Right lobe of liver (tissue), 6 donors: ENCODE data around the gene ZNF385B. TPM values are rescaled to one million over a fixed set of nuclear protein-coding genes. Genes with fewer than 3 reads are reported as not detected.

ENCODE experiments used
- ATAC-seq, 4 donors: fragments of 200-7000 bp; cut with Tn5 transposase; one replicate each; pipeline ENCODE4 v1.9.1; 2020; ENCODE audit warnings: mild to moderate bottlenecking in 4 of 4, moderate library complexity in 4 of 4
- DNase-seq, 3 donors: peaks; one replicate each; pipeline ENCODE4 v3.0.0-alpha.2; 2020
- H3K27ac ChIP-seq, 3 donors: fragments of 200-600 bp; one replicate each; pipeline ENCODE4 v1.8.0; 2022
- H3K27me3 ChIP-seq, 2 donors: fragments of 200-600 bp; one replicate each; pipeline ENCODE4 v1.8.0; 2022
- H3K36me3 ChIP-seq, 4 donors: fragments of 200-600 bp; sonication (generic) in 1 of 4; one replicate each; pipeline versions ENCODE4 v1.5.1 to v1.8.0; 2017 to 2022; ENCODE audit warnings: control low read depth in 1 of 4
- H3K4me1 ChIP-seq, 4 donors: fragments of 200-600 bp; sonication (generic) in 1 of 4; one replicate each; pipeline versions ENCODE4 v1.5.1 to v1.8.0; 2017 to 2022; ENCODE audit warnings: control low read depth in 1 of 4
- H3K4me3 ChIP-seq, 3 donors: fragments of 200-600 bp; one replicate each; pipeline ENCODE4 v1.8.0; 2022
- H3K9me3 ChIP-seq, 4 donors: fragments of 200-600 bp; sonication (generic) in 1 of 4; one replicate each; pipeline versions ENCODE4 v1.5.1 to v1.8.0; 2017 to 2022; ENCODE audit warnings: control low read depth in 1 of 4
- POLR2A ChIP-seq: fragments of 450-650 bp; IDR thresholded peaks from one replicate; pipeline ENCODE4 v1.6.1; 2017; ENCODE audit warnings: antibody characterized with exemption, mild to moderate bottlenecking
- WGBS: methylation state at CpG from one replicate; pipeline ENCODE4 v1.1.6; 2018; ENCODE audit warnings: low coverage, low lambda C conversion rate; ENCODE audit not compliant: insufficient coverage; ENCODE audit errors: missing lambda C conversion rate; 5-methylcytosine and 5-hydroxymethylcytosine counted together
- intact Hi-C, 2 donors: fragments of 100-400 bp; cut with DNase I; formaldehyde crosslinking; loops; one replicate each; pipeline versions ENCODE4 v1.11.2 to v1.14.1; 2022
- total RNA-seq, 6 experiments: library from RNA; depleted of rRNA in 2 of 6; stranded (reverse); fragments of >200 nt in 2 of 6; fragmentation: NEBNext Ultra II Directional in 3 of 6; extraction: Animal tissue kit (Norgen Biotek cat#: 25700) in 3 of 6; gene quantifications; one replicate each; pipeline versions ENCODE4 v1.1.0 to v1.2.4, GENCODE V29; 2016 to 2023
- TF ChIP-seq, protein P1 (sequence below), 4 donors: fragments of 200-600 bp in 3 of 4; fragments of 450-650 bp in 1 of 4; IDR thresholded peaks; one replicate each; pipeline versions ENCODE4 v1.5.1 to v1.8.0; 2016 to 2022; ENCODE audit warnings: antibody characterized with exemption in 4 of 4, mild to moderate bottlenecking in 2 of 4
- donor health status: DM: no; HTN: yes; CAD: no.
- donor health status: DM: no; HTN: no; CAD: no.
- donor health status: DM: no; HTN: no; CAD: no.
- donor health status: DM: no; HTN: yes; CAD: no.
- donor health status: DM: no; HTN: yes; CAD: no.

Gene ZNF385B
- total RNA-seq, 6 experiments from 2014 or later = 3.9 to 15.7 (median 5.9) TPM

DNA sequence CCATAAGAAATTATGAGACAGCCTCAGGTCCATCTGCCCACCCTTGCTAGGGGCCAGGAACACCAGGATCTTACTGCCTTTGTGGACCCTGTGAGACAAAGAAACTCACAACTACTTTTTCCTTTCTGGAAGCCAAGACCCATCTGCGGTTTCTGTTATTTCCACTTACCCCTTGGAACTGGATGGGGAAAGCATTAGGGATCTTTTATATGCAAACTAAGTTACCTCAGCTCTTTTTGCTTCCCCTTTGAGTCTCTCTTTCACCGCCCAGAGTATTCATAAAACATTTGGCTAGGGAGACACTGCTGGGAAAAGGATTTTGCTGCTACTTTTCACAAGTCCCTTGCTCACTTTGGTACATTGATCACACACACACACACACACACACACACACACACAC lies 95.7 kb downstream of the ZNF385B start:
- intact Hi-C loops = no loop called here
- Histone ChIP-seq H3K36me3 (no peaks in the 10 kb centered on the region), H3K27ac (no peak overlapping the region), H3K9me3 (no peaks in the 10 kb centered on the region), H3K4me1 (no peaks in the 10 kb centered on the region), H3K4me3 (no peak overlapping the region), H3K27me3 (no peaks in the 10 kb centered on the region)
- DNase-seq (no peak), ATAC-seq (no peak)
- WGBS = 58% methylated on average over 2 of the region's 2 CpGs
- TF ChIP-seq POLR2A = no peak
- TF ChIP-seq, protein P1, sequence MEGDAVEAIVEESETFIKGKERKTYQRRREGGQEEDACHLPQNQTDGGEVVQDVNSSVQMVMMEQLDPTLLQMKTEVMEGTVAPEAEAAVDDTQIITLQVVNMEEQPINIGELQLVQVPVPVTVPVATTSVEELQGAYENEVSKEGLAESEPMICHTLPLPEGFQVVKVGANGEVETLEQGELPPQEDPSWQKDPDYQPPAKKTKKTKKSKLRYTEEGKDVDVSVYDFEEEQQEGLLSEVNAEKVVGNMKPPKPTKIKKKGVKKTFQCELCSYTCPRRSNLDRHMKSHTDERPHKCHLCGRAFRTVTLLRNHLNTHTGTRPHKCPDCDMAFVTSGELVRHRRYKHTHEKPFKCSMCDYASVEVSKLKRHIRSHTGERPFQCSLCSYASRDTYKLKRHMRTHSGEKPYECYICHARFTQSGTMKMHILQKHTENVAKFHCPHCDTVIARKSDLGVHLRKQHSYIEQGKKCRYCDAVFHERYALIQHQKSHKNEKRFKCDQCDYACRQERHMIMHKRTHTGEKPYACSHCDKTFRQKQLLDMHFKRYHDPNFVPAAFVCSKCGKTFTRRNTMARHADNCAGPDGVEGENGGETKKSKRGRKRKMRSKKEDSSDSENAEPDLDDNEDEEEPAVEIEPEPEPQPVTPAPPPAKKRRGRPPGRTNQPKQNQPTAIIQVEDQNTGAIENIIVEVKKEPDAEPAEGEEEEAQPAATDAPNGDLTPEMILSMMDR (IDR thresholded peaks at IDR 0.05) = no peak

DNA sequence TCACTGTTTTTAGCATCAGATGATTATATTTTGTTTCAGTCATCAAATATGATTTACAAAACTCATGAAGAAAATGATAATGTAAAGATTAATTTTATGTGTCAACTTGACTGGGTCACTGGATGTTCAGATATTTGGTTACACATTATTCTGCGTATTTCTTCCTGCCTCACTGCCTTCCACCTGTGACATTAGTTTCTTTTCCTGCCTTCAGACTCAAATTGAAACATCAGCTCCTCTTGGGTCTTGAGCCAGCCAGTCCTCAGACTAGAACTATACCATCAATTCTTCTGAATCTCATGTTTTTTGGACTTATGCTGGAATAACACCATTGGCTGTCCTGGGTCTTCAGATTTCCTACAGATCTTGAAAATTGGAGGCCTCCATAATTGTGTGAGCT lies 96.7 kb downstream of the ZNF385B start:
- Histone ChIP-seq H3K27ac (no peak overlapping the region), H3K27me3 (no peaks in the 10 kb centered on the region), H3K36me3 (no peaks in the 10 kb centered on the region), H3K4me3 (no peak overlapping the region), H3K4me1 (no peaks in the 10 kb centered on the region), H3K9me3 (no peaks in the 10 kb centered on the region)
- no peak for TF ChIP-seq POLR2A
- TF ChIP-seq, protein P1 (IDR thresholded peaks at IDR 0.05) = no peak
- intact Hi-C loops = no loop called here
- WGBS = 100% methylated on average over 1 of the region's 1 CpG
- no peak for DNase-seq
- no peak for ATAC-seq

DNA sequence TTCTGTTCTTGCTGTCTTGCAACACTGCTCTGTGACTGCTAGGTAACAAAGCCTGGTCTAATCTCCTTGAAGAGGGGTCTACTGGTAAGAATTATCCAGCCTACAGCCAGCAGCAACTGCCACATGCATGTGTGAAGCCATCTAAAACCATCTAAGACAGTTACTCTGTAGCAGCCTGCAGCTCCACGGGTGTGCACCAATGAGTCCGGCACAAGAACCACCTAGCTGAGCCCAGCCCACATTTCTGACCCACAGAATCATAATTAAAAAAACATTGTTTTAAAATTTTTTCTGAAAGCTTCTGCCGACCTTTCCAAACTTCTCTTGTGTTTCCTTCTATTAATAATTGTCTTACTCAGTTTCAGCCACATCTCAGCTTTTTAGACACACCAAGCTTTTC lies 102.8 kb downstream of the ZNF385B start:
- intact Hi-C loops = loop anchor here in 1 of 2 donors (10.0 kb wide), 1 partner anchor 334 kb away; no protein-coding TSS in a partner anchor
- DNase-seq (no peak), ATAC-seq (no peak)
- H3K9me3 ChIP-seq = no peaks in the 10 kb centered on the region
- H3K36me3 ChIP-seq = no peaks in the 10 kb centered on the region
- WGBS = 90% methylated on average over 3 of the region's 3 CpGs
- no peak overlapping the region for H3K4me3 ChIP-seq
- H3K4me1 ChIP-seq = no peaks in the 10 kb centered on the region
- H3K27me3 ChIP-seq = no peaks in the 10 kb centered on the region
- H3K27ac ChIP-seq = no peak overlapping the region
- TF ChIP-seq POLR2A = no peak
- TF ChIP-seq, protein P1 (IDR thresholded peaks at IDR 0.05) = no peak

DNA sequence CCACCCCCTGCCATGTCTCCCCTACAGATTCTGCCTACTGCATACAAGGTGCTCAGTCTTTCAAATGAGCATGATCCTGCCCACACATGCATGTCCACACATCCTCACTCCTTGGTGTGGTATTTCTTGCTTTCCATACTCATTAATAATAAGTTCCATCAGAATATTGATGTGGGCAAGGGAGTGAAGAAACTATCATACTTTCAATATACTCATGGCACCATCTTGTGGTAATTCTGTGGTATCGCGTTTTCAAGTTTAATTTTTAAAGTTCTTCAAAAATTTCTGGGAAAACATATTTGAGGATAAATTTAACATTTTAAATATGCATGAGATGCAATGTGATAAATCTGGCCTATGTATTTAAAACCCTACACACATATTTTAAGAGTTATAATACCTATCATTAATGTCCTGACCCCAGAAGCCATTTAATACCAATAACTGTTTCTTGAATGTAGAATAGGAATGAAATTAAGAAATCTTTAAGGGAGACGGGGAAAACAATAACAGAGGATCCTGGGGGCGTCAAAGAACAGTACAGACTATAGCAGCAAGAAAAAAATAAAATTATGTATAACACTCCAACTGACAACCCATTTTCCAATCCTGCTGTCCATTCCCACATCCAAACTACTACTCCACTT lies 110.1 kb downstream of the ZNF385B start:
- TF ChIP-seq, protein P1 (IDR thresholded peaks at IDR 0.05) = peak; percentile 57 to 82 (median 64)
- no peak for TF ChIP-seq POLR2A
- Histone ChIP-seq H3K4me1 (no peaks in the 10 kb centered on the region), H3K27ac (no peak overlapping the region), H3K9me3 (no peaks in the 10 kb centered on the region), H3K36me3 (no peaks in the 10 kb centered on the region), H3K4me3 (no peak overlapping the region), H3K27me3 (no peaks in the 10 kb centered on the region)
- ATAC-seq (peak; percentile 56 to 71 (median 64)), DNase-seq (no peak)
- intact Hi-C loops = loop anchor here in 1 of 2 donors (10.0 kb wide), 1 partner anchor 326 kb away; no protein-coding TSS in a partner anchor
- WGBS = 5% methylated on average over 4 of the region's 4 CpGs
